Measurements from ENCODE around the gene COX15. TPM values are rescaled to one million over a fixed set of nuclear protein-coding genes. Genes with fewer than 3 reads are reported as not detected.
"Not testable (repeated sequence)": the region's sequence is repeated elsewhere in the genome, so short reads cannot be mapped to it uniquely, and the experiment has no call there.

Gene COX15
- total RNA-seq, 1 donor from 2014 or later: 46.5 TPM

DNA sequence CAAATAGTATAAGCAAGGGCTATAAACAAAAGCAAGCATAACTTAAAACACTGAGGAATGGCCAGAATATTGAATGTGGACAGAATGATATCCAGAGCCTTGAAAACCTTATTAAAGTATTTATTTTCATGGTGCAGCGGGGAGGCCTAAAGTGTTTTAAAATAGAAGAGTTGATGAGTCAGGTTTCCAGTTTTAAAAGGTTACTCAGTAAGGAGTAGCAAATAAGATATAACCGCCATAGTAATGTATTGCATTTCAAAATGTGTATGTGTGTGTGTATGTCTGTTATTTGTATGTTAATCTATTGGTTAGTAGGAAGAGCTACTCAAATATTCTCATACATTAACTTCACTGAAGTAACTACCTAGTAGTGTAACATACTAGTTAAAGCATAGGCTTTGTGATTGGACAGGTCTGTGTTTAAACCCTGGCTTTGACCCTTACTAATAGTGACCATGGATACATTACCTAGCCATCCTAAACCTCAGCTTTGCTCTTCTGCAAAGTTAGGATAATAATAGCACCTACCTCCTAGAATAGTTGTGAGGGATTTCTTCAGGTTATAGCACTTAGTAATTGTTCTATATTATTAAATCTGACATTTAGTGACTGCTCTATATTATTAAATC is 17.0 kb upstream of the COX15 start:
- Mint-ChIP-seq H3K4me3 (no peak overlapping the region), H3K4me1 (ENCODE audit: unreplicated experiment) (no peaks in the 10 kb centered on the region), H3K9me3 (no peaks in the 10 kb centered on the region), H3K36me3 (peaks cover 27% of the 10 kb centered on the region), H3K27ac (no peak overlapping the region), H3K27me3 (no peaks in the 10 kb centered on the region)
- no peak for DNase-seq (ENCODE audit: extremely low spot score, unreplicated experiment)
- TF ChIP-seq, protein P1, sequence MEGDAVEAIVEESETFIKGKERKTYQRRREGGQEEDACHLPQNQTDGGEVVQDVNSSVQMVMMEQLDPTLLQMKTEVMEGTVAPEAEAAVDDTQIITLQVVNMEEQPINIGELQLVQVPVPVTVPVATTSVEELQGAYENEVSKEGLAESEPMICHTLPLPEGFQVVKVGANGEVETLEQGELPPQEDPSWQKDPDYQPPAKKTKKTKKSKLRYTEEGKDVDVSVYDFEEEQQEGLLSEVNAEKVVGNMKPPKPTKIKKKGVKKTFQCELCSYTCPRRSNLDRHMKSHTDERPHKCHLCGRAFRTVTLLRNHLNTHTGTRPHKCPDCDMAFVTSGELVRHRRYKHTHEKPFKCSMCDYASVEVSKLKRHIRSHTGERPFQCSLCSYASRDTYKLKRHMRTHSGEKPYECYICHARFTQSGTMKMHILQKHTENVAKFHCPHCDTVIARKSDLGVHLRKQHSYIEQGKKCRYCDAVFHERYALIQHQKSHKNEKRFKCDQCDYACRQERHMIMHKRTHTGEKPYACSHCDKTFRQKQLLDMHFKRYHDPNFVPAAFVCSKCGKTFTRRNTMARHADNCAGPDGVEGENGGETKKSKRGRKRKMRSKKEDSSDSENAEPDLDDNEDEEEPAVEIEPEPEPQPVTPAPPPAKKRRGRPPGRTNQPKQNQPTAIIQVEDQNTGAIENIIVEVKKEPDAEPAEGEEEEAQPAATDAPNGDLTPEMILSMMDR (conservative IDR thresholded peaks at IDR 0.05): no peak

DNA sequence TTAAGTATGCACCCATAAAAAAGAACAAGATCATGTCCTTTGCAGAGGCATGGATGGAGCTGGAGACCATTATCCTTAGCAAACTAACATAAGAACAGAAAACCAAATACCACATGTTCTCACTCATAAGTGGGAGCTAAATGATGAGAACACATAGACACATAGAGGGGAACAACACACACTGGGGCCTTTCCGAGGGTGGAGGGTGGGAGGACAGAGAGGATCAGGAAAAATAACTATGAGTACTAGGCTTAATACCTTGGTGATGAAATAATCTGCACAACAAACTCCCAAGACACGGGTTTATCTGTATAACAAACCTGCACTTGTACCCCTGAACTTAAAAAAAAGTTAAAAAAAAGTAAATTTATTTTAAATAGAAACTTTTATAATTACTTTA is 14.2 kb upstream of the COX15 start:
- peaks cover 41% of the 10 kb centered on the region for H3K36me3 Mint-ChIP-seq
- not testable (repeated sequence) for DNase-seq (ENCODE audit: extremely low spot score, unreplicated experiment); H3K4me1 Mint-ChIP-seq (ENCODE audit: unreplicated experiment); H3K9me3 Mint-ChIP-seq; H3K4me3 Mint-ChIP-seq; H3K27ac Mint-ChIP-seq; H3K27me3 Mint-ChIP-seq

DNA sequence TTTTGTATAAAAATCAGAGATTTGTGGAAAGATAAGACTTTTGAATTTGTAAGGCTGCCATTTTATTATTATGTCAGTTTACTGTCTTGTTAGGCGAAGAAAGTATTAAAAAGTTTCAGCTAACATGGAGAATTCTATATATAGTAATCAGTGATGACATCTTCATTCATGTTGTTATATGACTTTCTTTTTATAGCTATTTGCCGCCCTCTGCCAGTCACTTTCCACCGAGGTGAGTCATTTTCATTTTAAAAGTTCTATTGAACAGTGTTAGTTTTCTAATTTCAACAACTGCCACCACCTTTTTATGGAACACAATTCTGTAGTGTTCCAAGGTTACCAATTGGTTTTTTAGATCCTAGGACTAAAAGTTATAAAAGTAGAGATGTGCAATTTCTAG is 11.9 kb upstream of the COX15 start:
- H3K27ac Mint-ChIP-seq: no peak overlapping the region
- no peak overlapping the region for H3K4me3 Mint-ChIP-seq
- DNase-seq (ENCODE audit: extremely low spot score, unreplicated experiment): no peak
- H3K9me3 Mint-ChIP-seq: no peaks in the 10 kb centered on the region
- H3K4me1 Mint-ChIP-seq (ENCODE audit: unreplicated experiment): no peaks in the 10 kb centered on the region
- TF ChIP-seq, protein P1 (conservative IDR thresholded peaks at IDR 0.05): no peak
- peaks cover 54% of the 10 kb centered on the region for H3K36me3 Mint-ChIP-seq
- no peaks in the 10 kb centered on the region for H3K27me3 Mint-ChIP-seq

DNA sequence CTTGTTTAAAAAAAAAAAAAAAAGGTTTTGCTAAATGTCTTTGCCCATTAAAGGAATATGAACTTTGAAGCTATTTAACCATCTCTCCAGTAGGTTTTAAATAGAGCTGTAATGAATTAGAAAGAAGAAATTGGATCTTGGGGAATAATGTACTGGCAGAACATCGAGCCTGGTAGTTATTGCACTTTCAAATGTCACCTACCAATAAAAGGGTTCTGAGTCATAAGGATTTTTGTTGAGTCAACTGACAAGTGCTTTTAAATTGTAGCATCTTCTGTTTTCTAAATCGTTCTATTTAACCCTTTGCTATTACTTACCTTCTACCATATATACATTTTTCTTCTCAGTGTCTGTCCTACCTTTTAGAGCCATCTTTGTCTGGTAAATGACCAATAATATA is 10.8 kb upstream of the COX15 start:
- no peaks in the 10 kb centered on the region for H3K4me1 Mint-ChIP-seq (ENCODE audit: unreplicated experiment)
- H3K4me3 Mint-ChIP-seq: no peak overlapping the region
- H3K9me3 Mint-ChIP-seq: no peaks in the 10 kb centered on the region
- no peak overlapping the region for H3K27ac Mint-ChIP-seq
- DNase-seq (ENCODE audit: extremely low spot score, unreplicated experiment): no peak
- no peaks in the 10 kb centered on the region for H3K27me3 Mint-ChIP-seq
- H3K36me3 Mint-ChIP-seq: peaks cover 53% of the 10 kb centered on the region
- TF ChIP-seq, protein P1 (conservative IDR thresholded peaks at IDR 0.05): no peak

DNA sequence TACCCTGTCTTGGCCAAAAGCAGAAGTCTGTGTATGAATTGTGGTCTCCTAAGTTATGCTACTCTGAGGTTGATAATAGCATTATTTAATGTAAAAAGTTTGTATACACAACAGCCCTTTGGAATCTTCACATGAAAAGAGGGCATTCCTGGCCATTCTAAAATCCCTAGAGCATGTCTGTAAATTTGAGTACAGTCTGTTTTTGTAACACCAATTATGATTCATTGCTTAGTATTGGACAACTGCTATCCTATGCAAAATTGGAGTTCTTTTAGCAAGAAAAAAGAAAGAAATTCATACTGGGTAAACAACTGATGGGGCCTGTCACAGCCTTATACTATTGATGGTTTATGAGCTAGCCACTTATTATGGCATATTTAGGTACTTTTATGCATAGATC is 10.3 kb upstream of the COX15 start:
- no peak for DNase-seq (ENCODE audit: extremely low spot score, unreplicated experiment)
- no peak overlapping the region for H3K4me3 Mint-ChIP-seq
- TF ChIP-seq, protein P1 (conservative IDR thresholded peaks at IDR 0.05): no peak
- H3K4me1 Mint-ChIP-seq (ENCODE audit: unreplicated experiment): no peaks in the 10 kb centered on the region
- H3K27ac Mint-ChIP-seq: no peak overlapping the region
- peaks cover 58% of the 10 kb centered on the region for H3K36me3 Mint-ChIP-seq
- no peaks in the 10 kb centered on the region for H3K9me3 Mint-ChIP-seq
- H3K27me3 Mint-ChIP-seq: no peaks in the 10 kb centered on the region

DNA sequence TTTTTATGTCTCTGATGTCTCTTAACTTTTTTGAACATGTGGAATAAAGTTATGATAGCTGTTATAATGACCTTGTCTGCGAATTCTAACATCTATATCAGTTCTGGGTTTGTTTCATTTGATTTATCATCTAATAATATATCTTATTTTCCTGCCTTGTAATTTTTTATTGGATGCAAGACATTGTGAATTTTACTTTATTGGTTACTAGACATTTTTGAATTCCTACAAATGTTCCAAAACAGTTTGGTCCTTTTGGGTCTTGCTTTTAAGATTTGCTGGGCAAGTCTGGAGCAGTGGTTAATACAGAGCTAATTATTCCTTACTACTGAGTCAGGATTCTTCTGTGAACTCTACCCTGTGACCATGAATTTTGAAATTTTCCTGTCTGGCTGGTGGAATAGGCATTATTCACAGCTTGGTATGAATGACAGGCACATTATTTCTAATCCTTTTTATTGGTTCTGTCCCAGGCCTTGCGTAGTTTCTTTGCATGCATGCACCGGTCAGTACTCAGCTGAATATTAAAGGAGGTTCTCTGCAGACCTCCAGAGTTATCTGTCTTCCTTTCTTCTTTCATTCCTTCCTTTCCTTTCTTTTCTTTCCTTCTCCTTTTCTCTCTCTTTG is 9.1 kb upstream of the COX15 start:
- DNase-seq (ENCODE audit: extremely low spot score, unreplicated experiment): no peak
- no peaks in the 10 kb centered on the region for H3K27me3 Mint-ChIP-seq
- TF ChIP-seq, protein P1 (conservative IDR thresholded peaks at IDR 0.05): no peak
- no peaks in the 10 kb centered on the region for H3K9me3 Mint-ChIP-seq
- no peaks in the 10 kb centered on the region for H3K4me1 Mint-ChIP-seq (ENCODE audit: unreplicated experiment)
- H3K4me3 Mint-ChIP-seq: no peak overlapping the region
- peaks cover 62% of the 10 kb centered on the region for H3K36me3 Mint-ChIP-seq
- no peak overlapping the region for H3K27ac Mint-ChIP-seq
